ENCODE results near the gene DPEP2.
"Not testable (repeated sequence)": the region's sequence is repeated elsewhere in the genome, so short reads cannot be mapped to it uniquely, and the experiment has no call there.

Gene DPEP2

GRCh38 chr16:67976205-67976604 lies 23.1 kb downstream of the DPEP2 start:
- DNase-seq, result no peak
- in situ Hi-C loops (cut with HindIII; ENCODE audit: low pct_ligation_motif_present, low sequenced_read_pairs), result no loop called here
- TF ChIP-seq CTCF (IDR thresholded peaks at IDR 0.05; ENCODE audit: low read depth, low read length, missing control alignments), result no peak
- Histone ChIP-seq H3K4me3 (ENCODE audit: low read depth, low read length) (no peak overlapping the region), H3K27ac (no peak overlapping the region), H3K36me3 (replicated peaks) (no peaks in the 10 kb centered on the region), H3K27me3 (replicated peaks) (no peaks in the 10 kb centered on the region)

- H3K27ac ChIP-seq, result no peak overlapping the region
- H3K36me3 ChIP-seq (replicated peaks), result no peaks in the 10 kb centered on the region
- no peak for DNase-seq
- TF ChIP-seq CTCF (IDR thresholded peaks at IDR 0.05; ENCODE audit: low read depth, low read length, missing control alignments), result no peak
- in situ Hi-C loops (cut with HindIII; ENCODE audit: low pct_ligation_motif_present, low sequenced_read_pairs), result no loop called here
- no peak overlapping the region for H3K4me3 ChIP-seq (ENCODE audit: low read depth, low read length)
- no peaks in the 10 kb centered on the region for H3K27me3 ChIP-seq (replicated peaks)
These were observed 23.8 kb downstream of the DPEP2 start for GRCh38 chr16:67975321-67976105.

- H3K4me3 ChIP-seq (ENCODE audit: low read depth, low read length); DNase-seq; H3K27ac ChIP-seq; H3K36me3 ChIP-seq (replicated peaks); H3K27me3 ChIP-seq (replicated peaks); in situ Hi-C loops (cut with HindIII; ENCODE audit: low pct_ligation_motif_present, low sequenced_read_pairs): not testable (repeated sequence)
These were observed 27.0 kb downstream of the DPEP2 start for GRCh38 chr16:67972285-67972684.

- no peak overlapping the region for H3K4me3 ChIP-seq (ENCODE audit: low read depth, low read length)
- no peaks in the 10 kb centered on the region for H3K36me3 ChIP-seq (replicated peaks)
- no peaks in the 10 kb centered on the region for H3K27me3 ChIP-seq (replicated peaks)
- DNase-seq, result no peak
- in situ Hi-C loops (cut with HindIII; ENCODE audit: low pct_ligation_motif_present, low sequenced_read_pairs), result no loop called here
- H3K27ac ChIP-seq, result no peak overlapping the region
- TF ChIP-seq CTCF (IDR thresholded peaks at IDR 0.05; ENCODE audit: low read depth, low read length, missing control alignments), result no peak
These were observed 28.2 kb downstream of the DPEP2 start for GRCh38 chr16:67971111-67971510.

GRCh38 chr16:67969254-67970039 lies 29.8 kb downstream of the DPEP2 start:
- Histone ChIP-seq H3K4me3 (ENCODE audit: low read depth, low read length) (peak overlapping the region; percentile 84), H3K27ac (no peak overlapping the region), H3K36me3 (replicated peaks) (no peaks in the 10 kb centered on the region), H3K27me3 (replicated peaks) (no peaks in the 10 kb centered on the region)
- TF ChIP-seq CTCF (IDR thresholded peaks at IDR 0.05; ENCODE audit: low read depth, low read length, missing control alignments), result no peak
- DNase-seq, result no peak
- in situ Hi-C loops (cut with HindIII; ENCODE audit: low pct_ligation_motif_present, low sequenced_read_pairs), result no loop called here

- in situ Hi-C loops (cut with HindIII; ENCODE audit: low pct_ligation_motif_present, low sequenced_read_pairs), result no loop called here
- Histone ChIP-seq H3K27ac (peak within 1 kb of the TSS; percentile 91), H3K27me3 (replicated peaks) (no peaks in the 10 kb centered on the region), H3K36me3 (replicated peaks) (no peaks in the 10 kb centered on the region), H3K4me3 (ENCODE audit: low read depth, low read length) (peak within 1 kb of the TSS; percentile 84)
- TF ChIP-seq CTCF (IDR thresholded peaks at IDR 0.05; ENCODE audit: low read depth, low read length, missing control alignments), result peak; percentile 1
- peak; percentile 39 for DNase-seq
These were observed 30.7 kb downstream of the DPEP2 start, which contains the start of gene SLC12A4 for GRCh38 chr16:67968400-67969253. Gene SLC12A4, minus strand, starts transcription at chr16:67968637. Its CDS starts 84 bp downstream, at chr16:67968553.
